ENCODE data around the gene UBR1.
"Not testable (repeated sequence)": the region's sequence is repeated elsewhere in the genome, so short reads cannot be mapped to it uniquely, and the experiment has no call there.

- not testable (repeated sequence) for TF ChIP-seq POLR2A (IDR thresholded peaks at IDR 0.05)
- TF ChIP-seq, protein P1, sequence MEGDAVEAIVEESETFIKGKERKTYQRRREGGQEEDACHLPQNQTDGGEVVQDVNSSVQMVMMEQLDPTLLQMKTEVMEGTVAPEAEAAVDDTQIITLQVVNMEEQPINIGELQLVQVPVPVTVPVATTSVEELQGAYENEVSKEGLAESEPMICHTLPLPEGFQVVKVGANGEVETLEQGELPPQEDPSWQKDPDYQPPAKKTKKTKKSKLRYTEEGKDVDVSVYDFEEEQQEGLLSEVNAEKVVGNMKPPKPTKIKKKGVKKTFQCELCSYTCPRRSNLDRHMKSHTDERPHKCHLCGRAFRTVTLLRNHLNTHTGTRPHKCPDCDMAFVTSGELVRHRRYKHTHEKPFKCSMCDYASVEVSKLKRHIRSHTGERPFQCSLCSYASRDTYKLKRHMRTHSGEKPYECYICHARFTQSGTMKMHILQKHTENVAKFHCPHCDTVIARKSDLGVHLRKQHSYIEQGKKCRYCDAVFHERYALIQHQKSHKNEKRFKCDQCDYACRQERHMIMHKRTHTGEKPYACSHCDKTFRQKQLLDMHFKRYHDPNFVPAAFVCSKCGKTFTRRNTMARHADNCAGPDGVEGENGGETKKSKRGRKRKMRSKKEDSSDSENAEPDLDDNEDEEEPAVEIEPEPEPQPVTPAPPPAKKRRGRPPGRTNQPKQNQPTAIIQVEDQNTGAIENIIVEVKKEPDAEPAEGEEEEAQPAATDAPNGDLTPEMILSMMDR (IDR thresholded peaks at IDR 0.05): not testable (repeated sequence)
Observed at GRCh38 chr15:43128174-43128979, 22.5 kb upstream of the UBR1 start.

Measured in esophagus squamous epithelium (tissue), 4 donors.